Gastrocnemius medialis (tissue), 4 donors: Measurements from ENCODE around the gene PRDM15.

Experiments
- CTCF ChIP-seq, 5 experiments: fragments of 450-650 bp in 3 of 5; fragments of 200-600 bp in 2 of 5; sonication (generic) in 2 of 5; IDR thresholded peaks in 4 of 5; conservative IDR thresholded peaks in 1 of 5; 1 replicate in 4 of 5; 2 replicates in 1 of 5; pipeline ENCODE4 v1.5.1; 2016 to 2019; ENCODE audit warnings: antibody characterized with exemption in 5 of 5, mild to moderate bottlenecking in 3 of 5, moderate library complexity in 3 of 5
- POLR2A ChIP-seq, 2 donors: fragments of 450-650 bp; IDR thresholded peaks; one replicate each; pipeline ENCODE4 v1.6.1; 2017; ENCODE audit warnings: antibody characterized with exemption in 2 of 2, mild to moderate bottlenecking in 2 of 2, moderate library complexity in 2 of 2

GRCh38 chr21:41781050-41781410 lies 98.1 kb downstream of the PRDM15 start:
- TF ChIP-seq CTCF (IDR thresholded peaks at IDR 0.05 in 4 of 5, conservative IDR thresholded peaks at IDR 0.05 in 1 of 5) (no peak), POLR2A (IDR thresholded peaks at IDR 0.05) (no peak)
